ENCODE measurements around the gene LRRC9.
"Not testable (repeated sequence)": the region's sequence is repeated elsewhere in the genome, so short reads cannot be mapped to it uniquely, and the experiment has no call there.

The LRRC9 gene

GRCh38 chr14:60035177-60035576, 115.2 kb downstream of the LRRC9 start:
- no peak overlapping the region for H3K9ac ChIP-seq
- no peak overlapping the region for H3K4me2 ChIP-seq (ENCODE audit: low read length)
- no peak overlapping the region for H3K27ac ChIP-seq
- no peak overlapping the region for H3K4me3 ChIP-seq (ENCODE audit: low read depth, low read length)
- H3K79me2 ChIP-seq: no peaks in the 10 kb centered on the region
- no peak for TF ChIP-seq CTCF (IDR thresholded peaks at IDR 0.05)
- H3K36me3 ChIP-seq (ENCODE audit: control insufficient read depth, insufficient read depth, low read length): no peaks in the 10 kb centered on the region
- H3K9me3 ChIP-seq (ENCODE audit: control insufficient read depth, low read length): no peaks in the 10 kb centered on the region
- no peaks in the 10 kb centered on the region for H3K4me1 ChIP-seq
- no peak overlapping the region for H2AFZ ChIP-seq
- H3K27me3 ChIP-seq (ENCODE audit: control insufficient read depth, insufficient read depth, low read length): no peaks in the 10 kb centered on the region

- not testable (repeated sequence) for H3K4me3 ChIP-seq (ENCODE audit: low read depth, low read length); H3K36me3 ChIP-seq (ENCODE audit: control insufficient read depth, insufficient read depth, low read length); H3K9ac ChIP-seq; H3K27me3 ChIP-seq (ENCODE audit: control insufficient read depth, insufficient read depth, low read length); H3K9me3 ChIP-seq (ENCODE audit: control insufficient read depth, low read length); H3K4me2 ChIP-seq (ENCODE audit: low read length); H3K79me2 ChIP-seq; H3K27ac ChIP-seq; H2AFZ ChIP-seq; H3K4me1 ChIP-seq
Observed at GRCh38 chr14:60047976-60048375, 128.0 kb downstream of the LRRC9 start.

- Histone ChIP-seq H3K9me3 (ENCODE audit: control insufficient read depth, low read length) (no peaks in the 10 kb centered on the region), H2AFZ (no peak overlapping the region), H3K36me3 (ENCODE audit: control insufficient read depth, insufficient read depth, low read length) (no peaks in the 10 kb centered on the region), H3K27me3 (ENCODE audit: control insufficient read depth, insufficient read depth, low read length) (no peaks in the 10 kb centered on the region), H3K4me2 (ENCODE audit: low read length) (no peak overlapping the region), H3K9ac (no peak overlapping the region), H3K4me3 (ENCODE audit: low read depth, low read length) (no peak overlapping the region), H3K4me1 (no peaks in the 10 kb centered on the region), H3K79me2 (no peaks in the 10 kb centered on the region), H3K27ac (no peak overlapping the region)
- TF ChIP-seq CTCF (IDR thresholded peaks at IDR 0.05): no peak
Observed at GRCh38 chr14:60051721-60052221, 131.8 kb downstream of the LRRC9 start.

GRCh38 chr14:60058087-60058486, 138.1 kb downstream of the LRRC9 start:
- no peak overlapping the region for H2AFZ ChIP-seq
- no peak overlapping the region for H3K4me3 ChIP-seq (ENCODE audit: low read depth, low read length)
- no peaks in the 10 kb centered on the region for H3K27me3 ChIP-seq (ENCODE audit: control insufficient read depth, insufficient read depth, low read length)
- H3K27ac ChIP-seq: no peak overlapping the region
- H3K36me3 ChIP-seq (ENCODE audit: control insufficient read depth, insufficient read depth, low read length): no peaks in the 10 kb centered on the region
- no peaks in the 10 kb centered on the region for H3K79me2 ChIP-seq
- H3K9ac ChIP-seq: no peak overlapping the region
- no peak overlapping the region for H3K4me2 ChIP-seq (ENCODE audit: low read length)
- H3K9me3 ChIP-seq (ENCODE audit: control insufficient read depth, low read length): no peaks in the 10 kb centered on the region
- H3K4me1 ChIP-seq: no peaks in the 10 kb centered on the region
- TF ChIP-seq CTCF (IDR thresholded peaks at IDR 0.05): no peak

- Histone ChIP-seq H3K4me1 (no peaks in the 10 kb centered on the region), H3K9me3 (ENCODE audit: control insufficient read depth, low read length) (no peaks in the 10 kb centered on the region), H3K27ac (no peak overlapping the region), H3K27me3 (ENCODE audit: control insufficient read depth, insufficient read depth, low read length) (no peaks in the 10 kb centered on the region), H3K36me3 (ENCODE audit: control insufficient read depth, insufficient read depth, low read length) (no peaks in the 10 kb centered on the region), H3K9ac (no peak overlapping the region), H3K4me2 (ENCODE audit: low read length) (no peak overlapping the region), H3K79me2 (no peaks in the 10 kb centered on the region), H2AFZ (no peak overlapping the region), H3K4me3 (ENCODE audit: low read depth, low read length) (no peak overlapping the region)
- no peak for TF ChIP-seq CTCF (IDR thresholded peaks at IDR 0.05)
Observed at GRCh38 chr14:60061371-60061770, 141.4 kb downstream of the LRRC9 start.
